OCI-LY1 (cell line): ENCODE data around the gene ZSWIM7.

ENCODE experiments used
- EZH2 ChIP-seq: fragments of 200-600 bp; sonication (generic), shearing (Covaris generic); IDR thresholded peaks from 2 replicates; pipeline ENCODE4 v1.8.0; 2017; ENCODE audit warnings: borderline replicate concordance, mixed run types, mild to moderate bottlenecking, antibody characterized with exemption, low read length, moderate library complexity, mixed read lengths
- TF ChIP-seq, protein P1 (sequence below): fragments of 200-600 bp; sonication (generic), shearing (Covaris generic); IDR thresholded peaks from 2 replicates; pipeline ENCODE4 v1.5.1; 2017; ENCODE audit warnings: mild to moderate bottlenecking, antibody characterized with exemption, low read length, moderate library complexity, mixed read lengths

GRCh38 chr17:16007439-16007838 lies 7.9 kb upstream of the ZSWIM7 start:
- TF ChIP-seq, protein P1, sequence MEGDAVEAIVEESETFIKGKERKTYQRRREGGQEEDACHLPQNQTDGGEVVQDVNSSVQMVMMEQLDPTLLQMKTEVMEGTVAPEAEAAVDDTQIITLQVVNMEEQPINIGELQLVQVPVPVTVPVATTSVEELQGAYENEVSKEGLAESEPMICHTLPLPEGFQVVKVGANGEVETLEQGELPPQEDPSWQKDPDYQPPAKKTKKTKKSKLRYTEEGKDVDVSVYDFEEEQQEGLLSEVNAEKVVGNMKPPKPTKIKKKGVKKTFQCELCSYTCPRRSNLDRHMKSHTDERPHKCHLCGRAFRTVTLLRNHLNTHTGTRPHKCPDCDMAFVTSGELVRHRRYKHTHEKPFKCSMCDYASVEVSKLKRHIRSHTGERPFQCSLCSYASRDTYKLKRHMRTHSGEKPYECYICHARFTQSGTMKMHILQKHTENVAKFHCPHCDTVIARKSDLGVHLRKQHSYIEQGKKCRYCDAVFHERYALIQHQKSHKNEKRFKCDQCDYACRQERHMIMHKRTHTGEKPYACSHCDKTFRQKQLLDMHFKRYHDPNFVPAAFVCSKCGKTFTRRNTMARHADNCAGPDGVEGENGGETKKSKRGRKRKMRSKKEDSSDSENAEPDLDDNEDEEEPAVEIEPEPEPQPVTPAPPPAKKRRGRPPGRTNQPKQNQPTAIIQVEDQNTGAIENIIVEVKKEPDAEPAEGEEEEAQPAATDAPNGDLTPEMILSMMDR: no peak
- TF ChIP-seq EZH2: no peak
